Amniotic epithelial cell (primary cell): ENCODE measurements around the gene C1orf21.

Experiments
- DNase-seq: peaks from one replicate; pipeline ENCODE4 v3.0.0-alpha.2; 2010; ENCODE audit warnings: low read depth

C1orf21 gene

GRCh38 chr1:184557423-184558347 lies 170.9 kb downstream of the C1orf21 start:
- DNase-seq, result no peak

- peak; percentile 18 for DNase-seq
These were observed 171.9 kb downstream of the C1orf21 start for GRCh38 chr1:184558691-184559090.

DNA sequence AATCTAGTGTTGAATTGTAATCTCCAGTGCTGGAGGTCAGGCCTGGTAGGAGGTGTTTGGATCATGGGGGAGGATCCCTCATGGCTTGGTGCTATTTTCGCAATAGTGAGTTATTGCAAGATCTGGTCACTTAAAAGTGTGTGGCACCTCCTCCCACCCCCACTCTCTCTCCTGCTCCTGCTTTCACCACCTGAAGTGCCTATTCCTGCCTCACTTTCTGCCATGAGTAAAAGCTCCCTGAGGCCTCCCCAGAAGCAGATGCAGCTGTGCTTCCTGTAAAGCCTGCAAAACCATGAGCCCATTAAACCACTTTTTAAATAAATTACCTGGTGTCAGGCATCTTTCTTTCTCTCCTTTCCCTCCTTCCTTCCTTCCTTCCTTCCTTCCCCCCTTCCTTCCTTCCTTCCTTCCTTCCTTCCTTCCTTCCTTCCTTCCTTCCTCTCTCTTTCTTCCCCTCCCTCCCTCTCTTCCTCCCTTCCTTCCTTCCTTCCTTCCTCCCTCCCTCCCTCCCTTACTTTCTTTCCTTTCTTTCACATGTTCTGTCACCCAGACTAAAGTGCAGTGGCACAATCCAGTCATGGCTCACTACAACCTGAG lies 172.4 kb downstream of the C1orf21 start:
- peak; percentile 9 for DNase-seq

DNA sequence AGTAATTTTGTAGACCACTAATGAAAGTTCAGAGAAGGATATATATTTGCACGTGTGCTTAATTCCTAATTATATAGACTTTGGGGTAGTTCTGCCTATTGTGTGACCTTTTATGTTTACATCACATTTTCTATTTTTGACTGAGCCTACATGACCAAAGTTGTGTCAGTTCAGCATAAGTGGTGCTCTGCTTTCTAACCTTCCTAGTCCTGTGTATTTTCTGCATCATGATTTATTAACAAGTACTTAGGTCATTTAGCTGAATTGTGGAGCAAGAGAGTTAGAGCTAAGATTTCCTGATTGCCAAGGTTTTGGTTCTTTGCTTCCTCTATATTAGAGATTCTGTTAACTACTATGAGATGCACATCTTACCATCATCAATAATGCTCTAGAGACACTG lies 176.0 kb downstream of the C1orf21 start:
- peak; percentile 51 for DNase-seq

DNA sequence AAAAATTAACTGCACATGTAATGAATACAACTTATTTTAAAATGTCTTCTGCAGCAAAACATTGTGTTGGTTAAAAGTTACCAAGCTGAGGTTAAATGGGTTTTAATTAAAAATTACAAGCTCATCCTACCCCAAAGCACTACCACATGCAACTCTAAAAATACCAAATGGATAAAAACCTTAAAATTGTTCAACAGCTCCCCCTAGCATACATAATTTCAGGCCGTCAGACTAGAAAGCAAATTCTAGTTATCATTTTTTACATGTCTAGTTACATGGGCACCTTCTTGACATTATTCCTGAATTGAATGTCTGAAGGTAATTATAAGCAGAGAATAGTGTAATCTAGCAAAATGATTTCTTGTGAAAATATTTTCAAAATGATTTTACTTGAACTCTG lies 176.5 kb downstream of the C1orf21 start:
- peak; percentile 58 for DNase-seq

- no peak for DNase-seq
These were observed 180.2 kb downstream of the C1orf21 start for GRCh38 chr1:184567009-184567408.

GRCh38 chr1:184567637-184568036 lies 180.8 kb downstream of the C1orf21 start:
- DNase-seq, result peak; percentile 89

DNA sequence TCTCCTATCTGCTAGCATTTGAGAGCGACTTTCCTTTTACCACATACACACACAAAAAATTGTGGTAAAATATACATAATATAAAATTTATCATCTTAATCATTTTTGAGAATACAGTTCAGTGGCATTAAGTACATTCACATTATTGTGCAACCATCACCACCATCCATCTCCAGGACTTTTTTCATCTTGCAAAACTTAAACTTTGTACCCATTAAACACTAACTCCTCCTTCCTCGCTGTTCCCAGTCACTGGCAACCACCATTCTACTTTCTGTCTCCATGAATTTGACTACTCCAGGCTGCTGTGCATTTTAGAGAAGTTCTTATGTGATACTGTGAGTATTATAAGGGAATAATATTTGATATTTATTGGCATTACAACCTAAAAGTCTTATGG lies 181.3 kb downstream of the C1orf21 start:
- DNase-seq, result peak; percentile 52

DNA sequence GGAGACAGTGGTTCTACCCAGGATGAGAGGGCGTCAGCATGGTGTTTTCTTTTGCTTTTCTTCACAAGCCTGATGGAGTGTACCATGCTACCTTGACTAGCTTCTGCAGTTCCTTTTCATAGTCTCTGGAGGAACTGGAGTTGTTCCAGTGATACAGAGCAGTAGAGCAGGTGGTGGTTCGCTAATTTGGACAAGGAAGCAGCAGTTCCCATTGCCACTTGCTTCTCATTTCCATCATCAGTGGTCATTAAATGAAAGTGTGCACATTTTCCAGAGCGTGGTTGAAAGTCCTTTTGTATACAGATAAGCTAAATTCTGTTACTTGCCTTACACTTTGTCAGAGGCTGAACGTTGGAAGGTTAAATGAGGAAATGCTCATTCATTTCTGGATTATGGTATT lies 182.3 kb downstream of the C1orf21 start:
- no peak for DNase-seq

- no peak for DNase-seq
These were observed 187.8 kb downstream of the C1orf21 start for GRCh38 chr1:184574588-184574987.

- no peak for DNase-seq
These were observed 190.0 kb downstream of the C1orf21 start for GRCh38 chr1:184576822-184577221.

- no peak for DNase-seq
These were observed 190.5 kb downstream of the C1orf21 start for GRCh38 chr1:184577319-184577718.

DNA sequence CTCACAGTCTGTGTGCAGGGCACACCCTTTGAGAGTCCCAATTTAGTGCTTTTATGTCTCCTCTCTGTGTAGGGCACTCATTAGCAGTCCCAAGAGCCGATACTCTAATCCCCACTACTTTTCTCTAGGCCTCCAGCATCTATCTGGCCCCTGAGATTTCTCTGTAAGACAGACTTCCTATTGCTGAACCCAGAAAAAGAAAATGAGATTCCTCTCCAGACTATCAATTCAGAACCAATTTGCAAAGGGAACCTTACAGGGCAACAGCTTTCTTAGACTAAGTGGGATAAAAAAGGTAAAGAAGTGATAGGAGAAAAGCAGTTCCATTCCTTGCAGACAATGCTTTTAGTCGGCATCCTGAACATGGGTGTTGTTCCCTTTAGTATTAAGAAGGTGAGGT lies 195.6 kb downstream of the C1orf21 start:
- no peak for DNase-seq

DNA sequence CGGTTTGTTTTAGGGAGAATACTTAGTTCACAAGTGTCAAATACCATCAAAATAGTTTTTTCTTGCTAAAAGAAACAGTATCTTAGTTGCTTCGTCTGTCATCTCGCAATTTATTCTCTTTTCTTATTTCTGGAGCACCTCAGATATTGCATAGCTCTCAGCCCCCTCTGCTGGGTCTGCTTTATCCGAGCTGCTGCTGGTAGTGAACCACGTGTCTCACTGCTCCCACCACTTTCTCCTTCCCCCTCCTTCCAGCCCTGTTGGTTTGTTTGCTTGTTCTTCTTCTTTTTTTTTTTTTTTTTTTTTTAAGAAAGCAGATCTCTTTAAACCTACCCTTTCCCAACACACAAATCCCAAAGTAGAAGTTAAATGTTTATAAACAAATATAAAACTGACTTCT lies 197.0 kb downstream of the C1orf21 start:
- DNase-seq, result no peak

- no peak for DNase-seq
These were observed 201.9 kb downstream of the C1orf21 start for GRCh38 chr1:184588701-184589100.

DNA sequence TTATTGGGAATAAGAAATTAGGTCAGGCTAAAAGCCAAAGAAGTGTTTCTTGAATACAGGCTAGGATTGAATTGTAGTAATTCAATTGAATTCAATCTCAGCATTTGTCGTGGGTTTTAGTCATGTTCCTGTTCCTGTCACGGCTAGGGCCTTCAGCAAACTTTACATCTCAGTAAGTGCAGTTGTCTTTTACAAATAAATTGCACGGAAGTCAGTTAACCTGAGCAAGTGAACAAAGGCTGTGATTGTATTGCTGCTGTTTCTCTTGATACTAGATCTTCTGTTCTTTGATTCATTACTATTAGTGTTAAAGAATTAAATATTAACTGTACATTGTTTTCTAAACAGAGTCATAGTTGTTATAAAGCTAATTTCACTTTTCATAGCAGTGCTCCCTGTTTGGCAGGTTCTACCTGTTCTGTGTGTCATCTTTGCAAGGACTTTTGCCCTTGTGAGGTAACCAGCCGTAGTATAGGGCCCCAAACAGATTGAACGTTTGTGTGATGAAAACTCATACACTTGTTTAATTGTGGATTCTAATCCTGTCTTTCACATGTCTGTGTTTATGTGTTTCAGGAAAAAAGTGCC lies 203.4 kb downstream of the C1orf21 start:
- no peak for DNase-seq

- DNase-seq, result peak; percentile 10
These were observed 206.8 kb downstream of the C1orf21 start for GRCh38 chr1:184593597-184593996.

DNA sequence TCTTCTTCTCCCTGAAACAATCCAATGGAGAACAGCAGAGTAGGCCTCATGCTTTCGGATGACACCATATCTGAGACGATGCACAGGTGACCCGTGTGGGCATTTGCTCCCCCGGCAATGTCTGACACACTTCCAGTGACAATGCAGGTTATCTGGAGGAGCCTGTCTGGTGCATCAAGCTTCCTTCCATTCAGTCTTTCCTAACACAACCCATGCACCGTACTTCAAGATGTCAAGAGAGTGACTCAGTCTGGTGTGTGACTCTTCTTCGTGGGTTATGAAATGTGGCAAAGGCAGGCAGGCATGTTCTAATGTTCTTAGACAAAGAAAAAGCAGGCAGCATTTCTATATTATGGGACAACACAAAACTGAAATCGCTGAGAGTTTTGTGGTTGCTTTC lies 208.8 kb downstream of the C1orf21 start:
- DNase-seq, result peak; percentile 89

- DNase-seq, result no peak
These were observed 210.3 kb downstream of the C1orf21 start for GRCh38 chr1:184596950-184597645.

DNA sequence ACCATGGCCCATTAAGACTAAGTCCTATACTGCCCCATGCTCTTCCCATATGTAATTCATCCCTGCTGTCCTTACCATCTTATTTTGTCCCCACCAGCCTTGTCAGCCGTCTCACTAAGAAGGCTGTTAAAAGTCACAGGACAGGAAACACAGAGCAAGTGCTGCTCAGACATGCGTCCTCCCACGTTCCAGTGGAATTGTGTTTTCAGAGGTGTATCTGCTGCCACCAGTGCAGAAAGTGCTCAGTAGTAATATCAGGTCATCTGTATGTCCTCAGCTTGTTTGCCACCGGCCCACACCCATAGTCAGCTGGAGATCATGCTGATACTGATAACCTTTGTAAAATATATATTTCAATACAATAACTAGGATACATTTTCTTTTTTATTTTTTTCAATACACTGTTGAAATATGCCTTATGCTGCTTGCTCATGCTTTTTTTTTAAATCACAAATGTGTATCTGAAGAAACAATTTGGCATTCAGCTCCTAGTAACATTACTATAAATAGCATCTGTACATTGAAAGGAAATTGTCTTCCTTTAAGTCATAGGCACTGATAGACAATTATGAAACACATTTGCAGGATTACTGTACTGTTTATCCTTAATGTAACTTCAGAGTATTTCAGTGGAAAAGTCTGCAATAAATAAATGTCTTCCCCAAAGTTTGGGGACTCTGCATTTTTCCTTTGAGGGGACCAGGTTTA lies 211.0 kb downstream of the C1orf21 start:
- no peak for DNase-seq

- DNase-seq, result no peak
These were observed 211.8 kb downstream of the C1orf21 start for GRCh38 chr1:184598403-184599193.
